Transverse colon (tissue), 4 donors: ENCODE data around the gene ZRANB3. TPM values are rescaled to one million over a fixed set of nuclear protein-coding genes. Genes with fewer than 3 reads are reported as not detected.

ENCODE experiments used
- DNase-seq: peaks from one replicate; pipeline ENCODE4 v3.0.0-alpha.2; 2019
- H3K27ac ChIP-seq, 4 donors: fragments of 200-600 bp; sonication (generic); 2 replicates each; pipeline ENCODE4 v1.5.1; 2016 to 2018; ENCODE audit warnings: inconsistent platforms in 4 of 4
- H3K27me3 ChIP-seq: fragments of 200-600 bp; sonication (generic); 2 replicates; pipeline ENCODE4 v1.5.1; 2017; ENCODE audit warnings: inconsistent platforms
- H3K36me3 ChIP-seq, 4 donors: fragments of 200-600 bp; sonication (generic); 2 replicates each; pipeline ENCODE4 v1.5.1; 2017 to 2019; ENCODE audit warnings: inconsistent platforms in 4 of 4
- H3K4me1 ChIP-seq, 4 donors: fragments of 200-600 bp; sonication (generic); 2 replicates each; pipeline ENCODE4 v1.5.1; 2017 to 2020; ENCODE audit warnings: inconsistent platforms in 4 of 4
- H3K4me3 ChIP-seq, 4 donors: fragments of 200-600 bp; sonication (generic); 1 replicate in 1 of 4; 2 replicates in 3 of 4; pipeline versions ENCODE4 v1.5.1 to v1.6.1; 2017 to 2019; ENCODE audit warnings: inconsistent platforms in 4 of 4
- H3K9me3 ChIP-seq, 2 donors: fragments of 200-600 bp; sonication (generic); 2 replicates each; pipeline ENCODE4 v1.5.1; 2017 to 2019; ENCODE audit warnings: inconsistent platforms in 2 of 2
- EP300 ChIP-seq: sonication (generic); formaldehyde crosslinking; IDR thresholded peaks from one replicate; pipeline ENCODE4 v1.6.1; 2017; ENCODE audit warnings: antibody characterized with exemption, low read depth
- POLR2A ChIP-seq: fragments of 450-650 bp; IDR thresholded peaks from one replicate; pipeline ENCODE4 v1.6.1; 2016; ENCODE audit warnings: antibody characterized with exemption, mild to moderate bottlenecking, moderate library complexity
- POLR2AphosphoS5 ChIP-seq, 3 donors: sonication (generic); formaldehyde crosslinking; IDR thresholded peaks; one replicate each; pipeline ENCODE4 v1.6.1; 2016; ENCODE audit warnings: antibody characterized with exemption in 3 of 3
- WGBS, 2 donors: methylation state at CpG; one replicate each; pipeline ENCODE4 v1.1.5; 2018; ENCODE audit warnings: low coverage in 1 of 2; 5-methylcytosine and 5-hydroxymethylcytosine counted together
- in situ Hi-C, 4 donors: fragments of 200-750 bp; cut with MboI; loops; one replicate each; pipeline versions ENCODE4 v1.15.0 to v1.15.1; 2017; ENCODE audit warnings: low sequenced_read_pairs in 3 of 4, low pct_ligation_motif_present in 1 of 4, low pct_unique_long_range_greater_than_20kb in 1 of 4
- intact Hi-C: fragments of 100-400 bp; cut with DNase I; formaldehyde crosslinking; loops from one replicate; pipeline ENCODE4 v1.15.1; 2023; ENCODE audit warnings: low total_unique reads
- total RNA-seq, 4 donors: library from RNA; depleted of rRNA; stranded (reverse); fragments of >200 nt; gene quantifications; one replicate each; pipeline ENCODE4 v1.1.0, GENCODE V29; 2016
- TF ChIP-seq, protein P1 (sequence below), 5 experiments: fragments of 200-600 bp in 3 of 5; fragments of 450-650 bp in 2 of 5; sonication (generic) in 3 of 5; IDR thresholded peaks; 1 replicate in 2 of 5; 2 replicates in 3 of 5; pipeline ENCODE4 v1.5.1; 2016 to 2017; ENCODE audit warnings: antibody characterized with exemption in 5 of 5, inconsistent platforms in 3 of 5, mild to moderate bottlenecking in 2 of 5, moderate library complexity in 1 of 5

The ZRANB3 gene
- total RNA-seq, 4 donors from 2014 or later: 0.37 to 3.0 (median 1.6) TPM

DNA sequence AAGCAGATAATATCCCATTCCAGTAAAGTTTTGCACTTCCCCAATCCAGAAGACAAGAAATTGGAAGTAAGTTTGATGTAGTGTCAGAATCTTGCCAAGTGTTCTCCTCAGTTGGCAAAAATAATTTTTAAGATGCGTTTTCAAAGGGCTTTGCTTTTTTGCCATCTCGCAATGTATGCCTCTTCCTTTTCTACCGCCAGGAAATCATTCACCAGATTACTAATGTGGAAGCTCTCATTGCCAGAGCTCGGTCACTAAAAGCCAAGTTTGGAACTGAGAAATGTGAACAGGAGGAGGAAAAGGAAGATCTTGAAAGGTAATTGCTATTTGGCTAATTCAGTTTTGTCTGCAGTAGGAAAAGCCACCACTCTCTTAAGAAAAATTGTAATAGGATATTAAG is 368.2 kb downstream of the ZRANB3 start:
- in situ Hi-C loops: no loop called here
- WGBS, 2 donors: 76 to 84% methylated on average over 4 of the region's 4 CpGs
- Histone ChIP-seq H3K27ac (no peak overlapping the region), H3K36me3 (peaks cover 0 to 38% (median 19%) of the 10 kb centered on the region in 4 donors), H3K27me3 (no peaks in the 10 kb centered on the region), H3K4me3 (no peak overlapping the region), H3K9me3 (no peaks in the 10 kb centered on the region), H3K4me1 (no peaks in the 10 kb centered on the region)
- TF ChIP-seq, protein P1, sequence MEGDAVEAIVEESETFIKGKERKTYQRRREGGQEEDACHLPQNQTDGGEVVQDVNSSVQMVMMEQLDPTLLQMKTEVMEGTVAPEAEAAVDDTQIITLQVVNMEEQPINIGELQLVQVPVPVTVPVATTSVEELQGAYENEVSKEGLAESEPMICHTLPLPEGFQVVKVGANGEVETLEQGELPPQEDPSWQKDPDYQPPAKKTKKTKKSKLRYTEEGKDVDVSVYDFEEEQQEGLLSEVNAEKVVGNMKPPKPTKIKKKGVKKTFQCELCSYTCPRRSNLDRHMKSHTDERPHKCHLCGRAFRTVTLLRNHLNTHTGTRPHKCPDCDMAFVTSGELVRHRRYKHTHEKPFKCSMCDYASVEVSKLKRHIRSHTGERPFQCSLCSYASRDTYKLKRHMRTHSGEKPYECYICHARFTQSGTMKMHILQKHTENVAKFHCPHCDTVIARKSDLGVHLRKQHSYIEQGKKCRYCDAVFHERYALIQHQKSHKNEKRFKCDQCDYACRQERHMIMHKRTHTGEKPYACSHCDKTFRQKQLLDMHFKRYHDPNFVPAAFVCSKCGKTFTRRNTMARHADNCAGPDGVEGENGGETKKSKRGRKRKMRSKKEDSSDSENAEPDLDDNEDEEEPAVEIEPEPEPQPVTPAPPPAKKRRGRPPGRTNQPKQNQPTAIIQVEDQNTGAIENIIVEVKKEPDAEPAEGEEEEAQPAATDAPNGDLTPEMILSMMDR (IDR thresholded peaks at IDR 0.05): no peak
- no peak for TF ChIP-seq POLR2A
- TF ChIP-seq EP300: no peak
- TF ChIP-seq POLR2AphosphoS5 (IDR thresholded peaks at IDR 0.05): no peak
- DNase-seq: no peak
- intact Hi-C loops: no loop called here

DNA sequence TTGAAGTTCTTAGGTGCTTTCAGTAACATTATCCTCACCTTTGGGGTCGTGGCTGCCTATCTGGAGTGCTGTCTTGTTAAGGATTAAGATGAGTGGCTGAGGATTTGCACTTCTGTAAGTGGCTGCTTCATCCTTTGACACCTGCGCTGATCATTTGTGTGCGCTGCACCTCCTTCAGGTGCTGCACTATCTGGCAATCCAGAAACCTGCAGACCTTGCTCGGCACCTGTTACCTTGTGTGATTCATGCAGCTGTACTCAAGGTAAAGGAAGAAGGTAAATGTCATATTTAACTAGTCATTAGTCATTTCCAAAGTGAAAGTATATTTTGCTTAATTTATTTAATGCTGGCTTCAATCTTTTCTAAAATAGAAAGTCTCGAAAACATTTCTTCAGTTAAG is 368.6 kb downstream of the ZRANB3 start:
- in situ Hi-C loops (no loop called here), intact Hi-C loops (no loop called here)
- 78 to 79% methylated on average over 4 to 5 of the region's 5 CpGs for WGBS, 2 donors
- TF ChIP-seq POLR2AphosphoS5 (IDR thresholded peaks at IDR 0.05) (no peak), POLR2A (no peak), EP300 (no peak)
- TF ChIP-seq, protein P1 (IDR thresholded peaks at IDR 0.05): no peak
- no peaks in the 10 kb centered on the region for H3K4me1 ChIP-seq
- H3K9me3 ChIP-seq: no peaks in the 10 kb centered on the region
- no peak for DNase-seq
- no peak overlapping the region for H3K4me3 ChIP-seq
- H3K27me3 ChIP-seq: no peaks in the 10 kb centered on the region
- H3K36me3 ChIP-seq: peaks cover 0 to 37% (median 18%) of the 10 kb centered on the region in 4 donors
- H3K27ac ChIP-seq: no peak overlapping the region

DNA sequence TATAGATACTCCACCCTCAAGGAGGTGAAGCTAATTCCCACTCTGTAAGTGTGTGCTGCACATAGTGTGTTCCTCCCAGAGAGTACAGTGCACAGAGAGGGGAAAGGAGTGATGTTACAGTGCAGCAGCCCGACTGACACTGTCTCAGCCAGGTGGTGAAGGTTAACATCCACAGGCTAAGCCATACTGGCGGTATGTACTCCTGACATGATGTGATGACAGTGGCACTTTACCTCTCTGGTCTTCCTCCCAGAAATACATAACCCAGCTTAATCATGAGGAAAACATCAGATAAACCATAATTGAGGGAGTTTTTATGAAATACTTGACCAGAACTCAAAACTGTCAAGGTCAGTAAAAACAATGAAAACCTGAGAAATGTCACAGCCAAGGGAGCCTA is 371.8 kb downstream of the ZRANB3 start:
- intact Hi-C loops (no loop called here), in situ Hi-C loops (no loop called here)
- H3K9me3 ChIP-seq: no peaks in the 10 kb centered on the region
- H3K4me1 ChIP-seq: no peaks in the 10 kb centered on the region
- H3K27ac ChIP-seq: no peak overlapping the region
- no peak for TF ChIP-seq EP300
- no peak for TF ChIP-seq POLR2A
- TF ChIP-seq, protein P1 (IDR thresholded peaks at IDR 0.05): no peak
- no peak for TF ChIP-seq POLR2AphosphoS5 (IDR thresholded peaks at IDR 0.05)
- H3K36me3 ChIP-seq: peaks cover 0 to 43% (median 19%) of the 10 kb centered on the region in 4 donors
- H3K4me3 ChIP-seq: no peak overlapping the region
- 92 to 100% methylated on average over 1 to 2 of the region's 2 CpGs for WGBS, 2 donors
- no peaks in the 10 kb centered on the region for H3K27me3 ChIP-seq
- DNase-seq: no peak

DNA sequence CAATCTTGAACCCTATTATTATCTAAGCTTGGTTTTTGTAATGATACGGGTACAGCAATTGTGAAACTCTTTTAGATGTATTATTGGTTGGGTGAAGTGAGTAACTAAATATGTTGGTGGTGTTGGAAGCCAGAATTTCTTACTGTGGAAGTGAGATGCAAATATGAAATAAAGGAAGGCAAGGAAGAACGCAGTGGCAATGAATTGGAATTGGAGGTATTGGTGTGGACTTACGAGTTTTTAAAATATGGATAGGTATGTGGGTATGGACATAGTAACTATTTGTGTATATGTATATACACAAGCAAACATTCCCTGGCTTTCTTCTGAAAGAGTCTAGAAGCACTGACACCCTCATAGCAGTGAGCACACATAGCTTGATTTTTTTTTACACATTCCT is 373.2 kb downstream of the ZRANB3 start:
- Histone ChIP-seq H3K36me3 (peaks cover 0 to 45% (median 22%) of the 10 kb centered on the region in 4 donors), H3K27ac (no peak overlapping the region), H3K4me3 (no peak overlapping the region), H3K27me3 (no peaks in the 10 kb centered on the region), H3K9me3 (no peaks in the 10 kb centered on the region), H3K4me1 (no peaks in the 10 kb centered on the region)
- intact Hi-C loops: no loop called here
- 90 to 93% methylated on average over 3 of the region's 3 CpGs for WGBS, 2 donors
- no peak for DNase-seq
- in situ Hi-C loops: no loop called here
- TF ChIP-seq, protein P1 (IDR thresholded peaks at IDR 0.05): no peak
- no peak for TF ChIP-seq POLR2AphosphoS5 (IDR thresholded peaks at IDR 0.05)
- no peak for TF ChIP-seq POLR2A
- TF ChIP-seq EP300: no peak
